ENCODE results near the gene PHAF1. TPM values are rescaled to one million over a fixed set of nuclear protein-coding genes. Genes with fewer than 3 reads are reported as not detected.

PHAF1 gene
- total RNA-seq, 1 donor = 16.0 TPM

DNA sequence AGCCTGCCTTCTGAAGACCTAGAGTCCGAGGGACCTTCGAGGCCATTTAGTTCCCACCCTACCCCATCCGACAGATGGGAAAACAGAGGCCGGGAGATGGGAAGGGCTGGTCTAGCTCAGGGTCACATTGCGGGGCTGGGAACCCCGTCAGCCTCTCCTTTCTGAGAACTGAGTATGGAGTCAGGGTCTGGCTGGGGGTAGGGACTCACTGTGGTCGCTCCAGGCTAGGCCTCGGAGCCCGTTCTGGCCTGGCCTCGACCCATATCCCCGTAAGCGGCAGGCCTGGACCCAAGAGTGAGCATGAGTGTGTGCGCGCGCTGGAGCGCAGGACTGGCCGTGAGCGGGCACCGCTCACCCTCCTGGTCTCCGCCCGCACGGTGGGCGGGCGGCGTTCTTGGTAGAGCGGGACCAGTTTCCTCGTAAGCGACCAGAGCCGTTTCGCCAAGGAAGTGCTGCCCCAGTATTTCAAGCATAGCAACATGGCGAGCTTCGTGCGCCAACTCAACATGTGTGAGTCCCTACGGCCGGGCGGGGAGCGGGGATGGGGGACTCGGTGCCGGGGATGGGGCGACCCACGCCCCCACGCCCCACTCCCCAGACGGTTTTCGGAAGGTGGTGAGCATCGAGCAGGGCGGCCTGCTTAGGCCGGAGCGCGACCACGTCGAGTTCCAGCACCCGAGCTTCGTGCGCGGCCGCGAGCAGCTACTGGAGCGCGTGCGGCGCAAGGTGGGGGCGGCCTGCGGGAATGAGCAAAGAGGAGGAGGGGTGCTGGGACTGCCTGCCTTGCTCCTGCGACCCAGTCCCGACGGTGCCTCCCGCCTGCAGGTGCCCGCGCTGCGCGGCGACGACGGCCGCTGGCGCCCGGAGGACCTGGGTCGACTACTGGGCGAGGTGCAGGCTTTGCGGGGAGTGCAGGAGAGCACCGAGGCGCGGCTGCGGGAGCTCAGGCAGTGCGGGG lies 55.7 kb downstream of the PHAF1 start:
- no peak for DNase-seq (ENCODE audit: low read depth)
- H3K4me3 ChIP-seq (ENCODE audit: low read depth, low read length) = peak overlapping the region; percentile 39
- TF ChIP-seq CTCF (IDR thresholded peaks at IDR 0.05; ENCODE audit: insufficient read depth, low read depth, low read length) = no peak

DNA sequence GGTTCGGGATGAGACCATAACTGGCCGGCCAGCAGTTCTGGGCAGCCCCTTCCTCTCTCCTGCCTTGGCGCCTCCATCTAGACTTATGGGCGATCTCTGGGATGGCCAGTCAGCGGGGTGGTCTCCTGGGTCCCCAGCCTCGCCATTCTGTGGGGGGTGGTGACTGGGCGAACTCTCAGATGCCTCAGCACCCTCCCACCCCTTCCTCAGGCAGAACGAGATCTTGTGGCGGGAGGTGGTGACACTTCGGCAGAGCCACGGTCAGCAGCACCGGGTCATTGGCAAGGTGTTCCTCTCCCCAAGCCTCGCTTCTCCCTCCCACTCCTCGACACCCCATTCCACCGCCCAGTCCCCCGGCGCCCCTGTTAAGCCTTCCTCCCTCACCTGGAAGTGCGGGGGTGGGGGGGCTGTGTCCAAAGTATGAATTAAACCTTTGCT lies 56.4 kb downstream of the PHAF1 start:
- no peak overlapping the region for H3K4me3 ChIP-seq (ENCODE audit: low read depth, low read length)
- TF ChIP-seq CTCF (IDR thresholded peaks at IDR 0.05; ENCODE audit: insufficient read depth, low read depth, low read length) = no peak
- no peak for DNase-seq (ENCODE audit: low read depth)

- H3K4me3 ChIP-seq (ENCODE audit: low read depth, low read length) = no peak overlapping the region
- DNase-seq (ENCODE audit: low read depth) = no peak
- TF ChIP-seq CTCF (IDR thresholded peaks at IDR 0.05; ENCODE audit: insufficient read depth, low read depth, low read length) = no peak
Observed at GRCh38 chr16:67166598-67167168, 56.9 kb downstream of the PHAF1 start.

DNA sequence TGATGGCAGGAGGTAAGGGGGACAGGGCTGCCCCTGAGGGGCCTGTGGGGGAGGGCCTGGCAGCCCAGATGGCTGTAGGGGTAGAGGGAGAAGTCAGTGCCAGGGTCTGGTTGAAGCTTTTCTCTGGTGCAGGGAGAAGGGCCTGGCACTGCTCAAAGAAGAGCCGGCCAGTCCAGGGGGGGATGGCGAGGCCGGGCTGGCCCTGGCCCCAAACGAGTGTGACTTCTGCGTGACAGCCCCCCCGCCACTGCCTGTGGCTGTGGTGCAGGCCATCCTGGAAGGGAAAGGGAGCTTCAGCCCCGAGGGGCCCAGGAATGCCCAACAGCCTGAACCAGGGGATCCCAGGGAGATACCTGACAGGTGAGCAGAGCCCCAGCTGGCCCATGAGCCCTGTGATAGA lies 57.8 kb downstream of the PHAF1 start:
- no peak for TF ChIP-seq CTCF (IDR thresholded peaks at IDR 0.05; ENCODE audit: insufficient read depth, low read depth, low read length)
- no peak overlapping the region for H3K4me3 ChIP-seq (ENCODE audit: low read depth, low read length)
- DNase-seq (ENCODE audit: low read depth) = no peak

DNA sequence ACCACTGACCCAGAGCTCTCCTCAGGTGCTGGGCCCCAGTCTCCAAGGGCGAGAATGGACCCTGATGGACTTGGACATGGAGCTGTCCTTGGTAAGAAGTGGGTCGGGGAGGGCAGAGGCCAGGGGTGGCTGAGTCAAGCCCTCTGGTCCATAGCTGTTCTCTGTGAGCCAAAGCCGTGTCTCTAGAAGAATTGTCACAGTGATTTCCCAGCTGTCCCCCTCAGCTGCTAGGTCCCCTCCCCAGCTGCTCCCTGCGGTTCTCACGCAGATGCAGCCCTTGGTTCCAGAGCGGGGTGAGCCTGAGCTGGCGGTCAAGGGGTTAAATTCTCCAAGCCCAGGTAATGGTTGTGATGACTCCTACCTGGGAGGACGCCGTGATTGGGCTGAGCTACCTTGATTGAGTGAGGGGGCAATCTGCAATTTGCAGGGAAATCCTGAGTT lies 59.3 kb downstream of the PHAF1 start:
- no peak overlapping the region for H3K4me3 ChIP-seq (ENCODE audit: low read depth, low read length)
- no peak for TF ChIP-seq CTCF (IDR thresholded peaks at IDR 0.05; ENCODE audit: insufficient read depth, low read depth, low read length)
- no peak for DNase-seq (ENCODE audit: low read depth)

DNA sequence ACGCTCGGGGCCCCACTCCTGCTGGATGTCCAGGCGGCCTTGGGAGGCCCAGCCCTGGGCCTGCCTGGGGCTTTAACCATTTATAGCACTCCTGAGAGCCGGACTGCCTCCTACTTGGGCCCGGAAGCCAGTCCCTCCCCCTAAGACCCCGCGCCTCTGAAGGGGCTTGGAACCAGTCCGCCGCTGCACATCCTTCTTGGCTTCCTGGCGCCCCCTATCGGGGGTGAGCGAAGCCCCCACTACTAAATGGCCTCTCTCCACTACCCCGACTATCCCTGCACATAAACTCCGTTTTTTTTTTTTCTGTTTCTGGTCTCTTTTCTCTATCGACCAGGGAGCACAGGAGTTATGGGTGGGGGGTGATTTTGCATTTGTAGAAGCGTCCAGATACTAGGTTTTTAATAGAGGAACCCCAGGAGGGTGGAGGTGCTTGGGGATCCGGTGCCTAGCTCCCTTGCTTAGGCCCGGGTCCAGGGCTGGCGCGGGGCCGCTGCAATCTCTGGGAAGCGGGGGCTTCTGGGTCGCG lies 60.0 kb downstream of the PHAF1 start:
- DNase-seq (ENCODE audit: low read depth) = peak; percentile 43
- TF ChIP-seq CTCF (IDR thresholded peaks at IDR 0.05; ENCODE audit: insufficient read depth, low read depth, low read length) = peak; percentile 76
- peak overlapping the region; percentile 57 for H3K4me3 ChIP-seq (ENCODE audit: low read depth, low read length)
